Memory B cell (primary cell): Measurements from ENCODE around the gene SWSAP1.
"Not testable (repeated sequence)": the region's sequence is repeated elsewhere in the genome, so short reads cannot be mapped to it uniquely, and the experiment has no call there.

Experiments used
- ATAC-seq: fragments of 150-1000 bp; cut with Tn5 transposase; 2 replicates; pipeline ENCODE4 v1.10.0; 2021; ENCODE audit warnings: low read depth, mild to moderate bottlenecking, moderate library complexity
- DNase-seq, 2 donors: peaks; one replicate each; pipeline ENCODE4 v3.0.0; 2022; ENCODE audit warnings: low spot score in 2 of 2
- H3K27ac Mint-ChIP-seq: one replicate; pipeline ENCODE4 v1.8.0; 2022; ENCODE audit warnings: mild to moderate bottlenecking, moderate library complexity, mixed read lengths
- H3K27me3 Mint-ChIP-seq: one replicate; pipeline ENCODE4 v1.8.0; 2022; ENCODE audit warnings: mixed read lengths
- H3K36me3 Mint-ChIP-seq: one replicate; pipeline ENCODE4 v1.8.0; 2022; ENCODE audit warnings: mild to moderate bottlenecking, mixed read lengths
- H3K4me1 Mint-ChIP-seq: one replicate; pipeline ENCODE4 v1.8.0; 2022; ENCODE audit warnings: mixed read lengths
- H3K4me3 Mint-ChIP-seq: one replicate; pipeline ENCODE4 v1.8.0; 2022; ENCODE audit warnings: mild to moderate bottlenecking, moderate library complexity, mixed read lengths
- H3K9me3 Mint-ChIP-seq: one replicate; pipeline ENCODE4 v1.8.0; 2022; ENCODE audit warnings: mixed read lengths

The SWSAP1 gene

GRCh38 chr19:11378319-11379189 is 4.1 kb downstream of the SWSAP1 start:
- peaks cover 3% of the 10 kb centered on the region for H3K36me3 Mint-ChIP-seq
- ATAC-seq, result no peak
- H3K27ac Mint-ChIP-seq, result no peak overlapping the region
- no peak for DNase-seq
- no peak overlapping the region for H3K4me3 Mint-ChIP-seq
- H3K27me3 Mint-ChIP-seq, result no peaks in the 10 kb centered on the region
- peaks cover 29% of the 10 kb centered on the region for H3K4me1 Mint-ChIP-seq
- H3K9me3 Mint-ChIP-seq, result no peaks in the 10 kb centered on the region

- H3K4me1 Mint-ChIP-seq, result peaks cover 30% of the 10 kb centered on the region
- ATAC-seq, H3K4me3 Mint-ChIP-seq, H3K27me3 Mint-ChIP-seq, DNase-seq, H3K36me3 Mint-ChIP-seq, H3K9me3 Mint-ChIP-seq: not testable (repeated sequence)
- peak overlapping the region; percentile 91 for H3K27ac Mint-ChIP-seq
These were observed 4.9 kb downstream of the SWSAP1 start for GRCh38 chr19:11379269-11379845.

- peaks cover 35% of the 10 kb centered on the region for H3K4me1 Mint-ChIP-seq
- no peaks in the 10 kb centered on the region for H3K9me3 Mint-ChIP-seq
- ATAC-seq (no peak), DNase-seq (no peak)
- H3K36me3 Mint-ChIP-seq, result peaks cover 3% of the 10 kb centered on the region
- H3K4me3 Mint-ChIP-seq, result peak overlapping the region; percentile 86
- H3K27ac Mint-ChIP-seq, result peak overlapping the region; percentile 91
- no peaks in the 10 kb centered on the region for H3K27me3 Mint-ChIP-seq
These were observed 5.4 kb downstream of the SWSAP1 start for GRCh38 chr19:11379857-11380350.

GRCh38 chr19:11380653-11381537 is 6.4 kb downstream of the SWSAP1 start:
- H3K36me3 Mint-ChIP-seq, result peaks cover 3% of the 10 kb centered on the region
- ATAC-seq, result peak; percentile 77
- H3K27ac Mint-ChIP-seq, result peak overlapping the region; percentile 91
- peaks cover 30% of the 10 kb centered on the region for H3K4me1 Mint-ChIP-seq
- H3K27me3 Mint-ChIP-seq, result no peaks in the 10 kb centered on the region
- no peaks in the 10 kb centered on the region for H3K9me3 Mint-ChIP-seq
- H3K4me3 Mint-ChIP-seq, result peak overlapping the region; percentile 86
- DNase-seq, result peak; percentile 87 to 97

- H3K4me1 Mint-ChIP-seq, result peaks cover 31% of the 10 kb centered on the region
- peak; percentile 11 for ATAC-seq
- H3K4me3 Mint-ChIP-seq, result peak overlapping the region; percentile 81
- H3K27me3 Mint-ChIP-seq, result no peaks in the 10 kb centered on the region
- H3K9me3 Mint-ChIP-seq, result no peaks in the 10 kb centered on the region
- H3K27ac Mint-ChIP-seq, result peak overlapping the region; percentile 65
- peak; percentile 57 to 67 for DNase-seq
- H3K36me3 Mint-ChIP-seq, result no peaks in the 10 kb centered on the region
These were observed 8.6 kb downstream of the SWSAP1 start for GRCh38 chr19:11382898-11383705.

GRCh38 chr19:11383706-11384048 is 9.2 kb downstream of the SWSAP1 start:
- peak overlapping the region; percentile 65 for H3K27ac Mint-ChIP-seq
- no peaks in the 10 kb centered on the region for H3K27me3 Mint-ChIP-seq
- H3K36me3 Mint-ChIP-seq, result no peaks in the 10 kb centered on the region
- DNase-seq (no peak), ATAC-seq (no peak)
- H3K9me3 Mint-ChIP-seq, result no peaks in the 10 kb centered on the region
- H3K4me1 Mint-ChIP-seq, result peaks cover 31% of the 10 kb centered on the region
- H3K4me3 Mint-ChIP-seq, result peak overlapping the region; percentile 81

GRCh38 chr19:11384778-11385129 is 10.3 kb downstream of the SWSAP1 start:
- peaks cover 31% of the 10 kb centered on the region for H3K4me1 Mint-ChIP-seq

GRCh38 chr19:11387162-11388034 is 12.9 kb downstream of the SWSAP1 start:
- Mint-ChIP-seq H3K4me3 (peak overlapping the region; percentile 47), H3K36me3 (no peaks in the 10 kb centered on the region), H3K27ac (peak overlapping the region; percentile 79), H3K4me1 (peaks cover 18% of the 10 kb centered on the region), H3K27me3 (no peaks in the 10 kb centered on the region), H3K9me3 (peaks cover 4% of the 10 kb centered on the region)
- ATAC-seq (peak; percentile 78), DNase-seq (peak in 1 of 2 donors; percentile 41)

More at GRCh38 chr19:11384778-11385129, 10.3 kb downstream of the SWSAP1 start:
- H3K4me3 Mint-ChIP-seq, result peak overlapping the region; percentile 21
- H3K36me3 Mint-ChIP-seq, result no peaks in the 10 kb centered on the region
- H3K9me3 Mint-ChIP-seq, result no peaks in the 10 kb centered on the region
- no peaks in the 10 kb centered on the region for H3K27me3 Mint-ChIP-seq
- H3K27ac Mint-ChIP-seq, result no peak overlapping the region
- DNase-seq (no peak), ATAC-seq (no peak)

GRCh38 chr19:11390359-11390758 is 15.9 kb downstream of the SWSAP1 start:
- peaks cover 17% of the 10 kb centered on the region for H3K4me1 Mint-ChIP-seq
- H3K27me3 Mint-ChIP-seq, result peaks cover 3% of the 10 kb centered on the region
- H3K36me3 Mint-ChIP-seq, result no peaks in the 10 kb centered on the region
- H3K9me3 Mint-ChIP-seq, result peaks cover 4% of the 10 kb centered on the region
- ATAC-seq (no peak), DNase-seq (no peak)
- no peak overlapping the region for H3K27ac Mint-ChIP-seq
- no peak overlapping the region for H3K4me3 Mint-ChIP-seq

GRCh38 chr19:11390933-11391680 is 16.6 kb downstream of the SWSAP1 start:
- H3K4me1 Mint-ChIP-seq, result peaks cover 18% of the 10 kb centered on the region
- no peak overlapping the region for H3K27ac Mint-ChIP-seq
- DNase-seq, result no peak
- peaks cover 4% of the 10 kb centered on the region for H3K9me3 Mint-ChIP-seq
- H3K27me3 Mint-ChIP-seq, result peaks cover 4% of the 10 kb centered on the region
- H3K4me3 Mint-ChIP-seq, result no peak overlapping the region
- ATAC-seq, result no peak
- H3K36me3 Mint-ChIP-seq, result no peaks in the 10 kb centered on the region

- no peaks in the 10 kb centered on the region for H3K9me3 Mint-ChIP-seq
- no peak overlapping the region for H3K4me3 Mint-ChIP-seq
- ATAC-seq (no peak), DNase-seq (no peak)
- peaks cover 15% of the 10 kb centered on the region for H3K4me1 Mint-ChIP-seq
- no peaks in the 10 kb centered on the region for H3K36me3 Mint-ChIP-seq
- H3K27ac Mint-ChIP-seq, result no peak overlapping the region
- peaks cover 17% of the 10 kb centered on the region for H3K27me3 Mint-ChIP-seq
These were observed 22.7 kb downstream of the SWSAP1 start for GRCh38 chr19:11397089-11397610.

- Mint-ChIP-seq H3K27me3 (peaks cover 17% of the 10 kb centered on the region), H3K9me3 (no peaks in the 10 kb centered on the region), H3K4me1 (peaks cover 8% of the 10 kb centered on the region), H3K36me3 (no peaks in the 10 kb centered on the region), H3K27ac (no peak overlapping the region), H3K4me3 (no peak overlapping the region)
- DNase-seq, result no peak
- ATAC-seq, result no peak
These were observed 25.2 kb downstream of the SWSAP1 start for GRCh38 chr19:11399667-11400066.
